ENCODE results near the gene PLS1.

PLS1 gene

GRCh38 chr3:142622405-142622804 lies 26.2 kb downstream of the PLS1 start:
- no peak for TF ChIP-seq CTCF (IDR thresholded peaks at IDR 0.05; ENCODE audit: low read depth, low read length, poor library complexity, severe bottlenecking)
- TF ChIP-seq EZH2phosphoT487 (IDR thresholded peaks at IDR 0.05; ENCODE audit: borderline replicate concordance, low read length), result no peak
- no peaks in the 10 kb centered on the region for H3K79me2 ChIP-seq (ENCODE audit: control insufficient read depth, low read length)
- H3K36me3 ChIP-seq (ENCODE audit: control insufficient read depth, low read length), result no peaks in the 10 kb centered on the region
- no peak overlapping the region for H3K4me3 ChIP-seq (ENCODE audit: low read length)
- no peaks in the 10 kb centered on the region for H3K9me3 ChIP-seq (ENCODE audit: control insufficient read depth, insufficient read depth, low read length)
- no peak overlapping the region for H3K27ac ChIP-seq (ENCODE audit: low read depth, low read length)
- no peaks in the 10 kb centered on the region for H4K20me1 ChIP-seq (ENCODE audit: control insufficient read depth, insufficient read depth, low read depth, low read length)
- no peaks in the 10 kb centered on the region for H3K27me3 ChIP-seq (ENCODE audit: control insufficient read depth, low read length)
- H3K9me2 ChIP-seq (replicated peaks; ENCODE audit: control insufficient read depth, low read length), result no peaks in the 10 kb centered on the region
- no peaks in the 10 kb centered on the region for H3F3A ChIP-seq (ENCODE audit: control insufficient read depth, insufficient read depth)
- H3K4me1 ChIP-seq (ENCODE audit: control insufficient read depth, low read length), result no peaks in the 10 kb centered on the region
- no peak overlapping the region for H3K4me2 ChIP-seq (ENCODE audit: low read length)

GRCh38 chr3:142623194-142623593 lies 27.0 kb downstream of the PLS1 start:
- no peak overlapping the region for H3K27ac ChIP-seq (ENCODE audit: low read depth, low read length)
- H3K79me2 ChIP-seq (ENCODE audit: control insufficient read depth, low read length), result no peaks in the 10 kb centered on the region
- no peaks in the 10 kb centered on the region for H3K36me3 ChIP-seq (ENCODE audit: control insufficient read depth, low read length)
- H4K20me1 ChIP-seq (ENCODE audit: control insufficient read depth, insufficient read depth, low read depth, low read length), result no peaks in the 10 kb centered on the region
- H3F3A ChIP-seq (ENCODE audit: control insufficient read depth, insufficient read depth), result no peaks in the 10 kb centered on the region
- TF ChIP-seq CTCF (IDR thresholded peaks at IDR 0.05; ENCODE audit: low read depth, low read length, poor library complexity, severe bottlenecking), result no peak
- no peak for TF ChIP-seq EZH2phosphoT487 (IDR thresholded peaks at IDR 0.05; ENCODE audit: borderline replicate concordance, low read length)
- no peak overlapping the region for H3K4me3 ChIP-seq (ENCODE audit: low read length)
- H3K4me2 ChIP-seq (ENCODE audit: low read length), result no peak overlapping the region
- no peaks in the 10 kb centered on the region for H3K27me3 ChIP-seq (ENCODE audit: control insufficient read depth, low read length)
- H3K9me2 ChIP-seq (replicated peaks; ENCODE audit: control insufficient read depth, low read length), result no peaks in the 10 kb centered on the region
- no peaks in the 10 kb centered on the region for H3K9me3 ChIP-seq (ENCODE audit: control insufficient read depth, insufficient read depth, low read length)
- no peaks in the 10 kb centered on the region for H3K4me1 ChIP-seq (ENCODE audit: control insufficient read depth, low read length)

- no peaks in the 10 kb centered on the region for H3K9me2 ChIP-seq (replicated peaks; ENCODE audit: control insufficient read depth, low read length)
- H3K27ac ChIP-seq (ENCODE audit: low read depth, low read length), result no peak overlapping the region
Observed at GRCh38 chr3:142624341-142625152, 28.4 kb downstream of the PLS1 start.

More at GRCh38 chr3:142624341-142625152, 28.4 kb downstream of the PLS1 start:
- no peaks in the 10 kb centered on the region for H4K20me1 ChIP-seq (ENCODE audit: control insufficient read depth, insufficient read depth, low read depth, low read length)
- H3K4me3 ChIP-seq (ENCODE audit: low read length), result no peak overlapping the region
- H3K9me3 ChIP-seq (ENCODE audit: control insufficient read depth, insufficient read depth, low read length), result no peaks in the 10 kb centered on the region
- H3K4me2 ChIP-seq (ENCODE audit: low read length), result no peak overlapping the region
- H3K79me2 ChIP-seq (ENCODE audit: control insufficient read depth, low read length), result no peaks in the 10 kb centered on the region
- no peaks in the 10 kb centered on the region for H3K27me3 ChIP-seq (ENCODE audit: control insufficient read depth, low read length)
- H3F3A ChIP-seq (ENCODE audit: control insufficient read depth, insufficient read depth), result no peaks in the 10 kb centered on the region
- TF ChIP-seq EZH2phosphoT487 (IDR thresholded peaks at IDR 0.05; ENCODE audit: borderline replicate concordance, low read length) (no peak), CTCF (IDR thresholded peaks at IDR 0.05; ENCODE audit: low read depth, low read length, poor library complexity, severe bottlenecking) (no peak)
- no peaks in the 10 kb centered on the region for H3K36me3 ChIP-seq (ENCODE audit: control insufficient read depth, low read length)
- H3K4me1 ChIP-seq (ENCODE audit: control insufficient read depth, low read length), result no peaks in the 10 kb centered on the region
